Heart left ventricle (tissue), 16 donors: ENCODE results near the gene ATXN7L1. TPM values are rescaled to one million over a fixed set of nuclear protein-coding genes. Genes with fewer than 3 reads are reported as not detected.
A peak's percentile ranks its signal among the peaks of the same experiment; 100 is the strongest.

Experiments used
- ATAC-seq, 4 donors: fragments of 200-7000 bp; cut with Tn5 transposase; one replicate each; pipeline ENCODE4 v1.9.1; 2020 to 2022; ENCODE audit warnings: moderate library complexity in 4 of 4, mild to moderate bottlenecking in 3 of 4, moderate number of reproducible peaks in 1 of 4
- DNase-seq, 5 donors: peaks; one replicate each; pipeline ENCODE4 v3.0.0-alpha.2; 2020
- H3K27ac ChIP-seq, 12 donors: fragments of 200-600 bp; sonication (generic) in 4 of 12; one replicate each; pipeline versions ENCODE4 v1.5.0 to v1.8.0; 2016 to 2022; ENCODE audit warnings: mild to moderate bottlenecking in 2 of 12
- H3K27me3 ChIP-seq, 9 donors: fragments of 200-600 bp; sonication (generic) in 2 of 9; one replicate each; pipeline versions ENCODE4 v1.5.1 to v1.8.0; 2016 to 2022; ENCODE audit warnings: mild to moderate bottlenecking in 3 of 9
- H3K36me3 ChIP-seq, 9 donors: fragments of 200-600 bp; sonication (generic) in 2 of 9; one replicate each; pipeline versions ENCODE4 v1.5.0 to v1.8.0; 2018 to 2022; ENCODE audit warnings: mild to moderate bottlenecking in 2 of 9
- H3K4me1 ChIP-seq, 12 donors: fragments of 200-600 bp; sonication (generic) in 4 of 12; one replicate each; pipeline versions ENCODE4 v1.5.0 to v1.8.0; 2016 to 2022; ENCODE audit warnings: mild to moderate bottlenecking in 3 of 12
- H3K4me3 ChIP-seq, 12 donors: fragments of 200-600 bp; sonication (generic) in 4 of 12; one replicate each; pipeline versions ENCODE4 v1.5.0 to v1.8.0; 2017 to 2022; ENCODE audit warnings: mild to moderate bottlenecking in 9 of 12, moderate library complexity in 4 of 12
- H3K9me3 ChIP-seq, 12 donors: fragments of 200-600 bp; sonication (generic) in 4 of 12; one replicate each; pipeline versions ENCODE4 v1.5.0 to v1.8.0; 2016 to 2022; ENCODE audit warnings: mild to moderate bottlenecking in 1 of 12
- CTCF ChIP-seq, 12 donors: fragments of 200-600 bp; sonication (generic) in 4 of 12; IDR thresholded peaks; one replicate each; pipeline versions ENCODE4 v1.5.0 to v1.8.0; 2018 to 2022; ENCODE audit warnings: antibody characterized with exemption in 12 of 12, mild to moderate bottlenecking in 5 of 12
- POLR2A ChIP-seq, 2 donors: fragments of 450-650 bp; IDR thresholded peaks; one replicate each; pipeline ENCODE4 v1.6.1; 2017; ENCODE audit warnings: antibody characterized with exemption in 2 of 2, mild to moderate bottlenecking in 2 of 2, moderate library complexity in 2 of 2
- WGBS, 4 donors: extraction: QIAGEN DNeasy Blood & Tissue Kit in 2 of 4; methylation state at CpG; one replicate each; pipeline versions ENCODE4 v1.1.5 to v1.1.7; 2013 to 2018; 5-methylcytosine and 5-hydroxymethylcytosine counted together
- intact Hi-C, 10 donors: fragments of 100-400 bp; cut with DNase I; formaldehyde crosslinking; loops; one replicate each; pipeline versions ENCODE4 v1.11.1 to v1.14.2; 2022
- polyA plus RNA-seq, 2 donors: library from polyadenylated mRNA; stranded (reverse); fragments of 200-250 nt; gene quantifications; one replicate each; pipeline ENCODE4 v1.2.3, GENCODE V29; 2013
- total RNA-seq, 9 donors: library from RNA; depleted of rRNA in 2 of 9; stranded (reverse); fragments of >200 nt in 2 of 9; fragmentation: NEBNext Ultra II Directional in 3 of 9; extraction: Animal tissue kit (Norgen Biotek cat#: 25700) in 3 of 9; gene quantifications; one replicate each; pipeline versions ENCODE4 v1.1.0 to v1.2.4, GENCODE V29; 2016 to 2023
- donor health status: ischemic (EF 13 %, LVEDD 7.1; RV severe dilation, severe dysfunction).
- donor health status: healthy with polysubstance abuse.
- donor health status: DM: no; HTN: yes; CAD: no.
- donor health status: DM: no; HTN: no; CAD: no.
- donor health status: ischemic (EF 25% LVEDD 6.9; RV normal size, moderate dysfunction).
- donor health status: ischemic (EF 25% LVEDD 5.7; RV mildly dilated, moderate dysfunction).
- donor health status: healthy.
- donor health status: DM: yes; HTN: yes; CAD: no.
- donor health status: ischemic (EF 35%, LVEDD 5.7; RV mildly dilated, moderate dysfunction).
- donor health status: nonischemic (EF 11% LVEDD 7.7; RV severe dilation, severe dysfunction).
- donor health status: DM: yes; HTN: yes; CAD: no.
- donor health status: PGD.
- donor health status: ischemic (EF 29% LVEDD 5.4; RV normal size, mild dysfunction).
- donor health status: nonischemic (EF 23%, LVEDD 6.1; RV moderate dilation, normal function).

Gene ATXN7L1
- total and polyA plus RNA-seq, 11 donors = 2.0 to 10.6 (median 3.6) TPM

- intact Hi-C loops = no loop called here
- Histone ChIP-seq H3K4me3 (no peak overlapping the region), H3K27ac (no peak overlapping the region), H3K4me1 (peaks cover 0 to 16% (median 8%) of the 10 kb centered on the region in 12 donors), H3K9me3 (no peaks in the 10 kb centered on the region), H3K36me3 (peaks cover 0 to 85% (median 35%) of the 10 kb centered on the region in 9 donors), H3K27me3 (no peaks in the 10 kb centered on the region)
- 97 to 100% (median 99%) methylated on average over 4 of the region's 4 CpGs for WGBS, 4 donors
- TF ChIP-seq POLR2A (IDR thresholded peaks at IDR 0.05) = no peak
- TF ChIP-seq CTCF (IDR thresholded peaks at IDR 0.05) = no peak
- DNase-seq (no peak), ATAC-seq (no peak)
Observed at GRCh38 chr7:105619590-105619989, 256.8 kb downstream of the ATXN7L1 start.

DNA sequence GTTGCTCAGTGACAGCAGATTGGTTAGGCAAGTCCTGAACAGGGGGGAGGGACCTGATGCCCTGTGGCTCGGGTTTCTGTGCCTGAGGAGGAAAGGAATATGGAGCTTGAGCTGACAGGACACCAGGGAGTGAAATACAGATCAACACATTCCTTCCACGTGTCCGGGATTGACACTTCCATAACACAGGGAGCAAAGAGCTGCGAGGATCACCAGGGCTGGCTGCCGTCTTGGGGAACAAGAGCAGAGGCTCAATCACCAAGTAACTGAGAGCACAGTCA lies 258.4 kb downstream of the ATXN7L1 start:
- no peak for TF ChIP-seq CTCF (IDR thresholded peaks at IDR 0.05)
- no peak for TF ChIP-seq POLR2A (IDR thresholded peaks at IDR 0.05)
- ATAC-seq (no peak), DNase-seq (no peak)
- intact Hi-C loops = no loop called here
- peaks cover 0 to 85% (median 38%) of the 10 kb centered on the region in 9 donors for H3K36me3 ChIP-seq
- H3K27ac ChIP-seq = no peak overlapping the region
- no peak overlapping the region for H3K4me3 ChIP-seq
- H3K27me3 ChIP-seq = no peaks in the 10 kb centered on the region
- H3K4me1 ChIP-seq = peaks cover 0 to 16% (median 8%) of the 10 kb centered on the region in 12 donors
- 79 to 87% (median 83%) methylated on average over 5 of the region's 5 CpGs for WGBS, 4 donors
- H3K9me3 ChIP-seq = no peaks in the 10 kb centered on the region

GRCh38 chr7:105617280-105618015 lies 259.0 kb downstream of the ATXN7L1 start:
- intact Hi-C loops = no loop called here
- DNase-seq (no peak), ATAC-seq (peak in 2 of 4 donors; percentile 46 to 48)
- Histone ChIP-seq H3K4me1 (peaks cover 0 to 16% (median 8%) of the 10 kb centered on the region in 12 donors), H3K27me3 (no peaks in the 10 kb centered on the region), H3K36me3 (peaks cover 0 to 85% (median 34%) of the 10 kb centered on the region in 9 donors), H3K4me3 (no peak overlapping the region), H3K9me3 (no peaks in the 10 kb centered on the region), H3K27ac (no peak overlapping the region)
- WGBS, 4 donors = 92 to 96% (median 93%) methylated on average over 14 of the region's 14 CpGs
- TF ChIP-seq POLR2A (IDR thresholded peaks at IDR 0.05) = no peak
- TF ChIP-seq CTCF (IDR thresholded peaks at IDR 0.05) = no peak

DNA sequence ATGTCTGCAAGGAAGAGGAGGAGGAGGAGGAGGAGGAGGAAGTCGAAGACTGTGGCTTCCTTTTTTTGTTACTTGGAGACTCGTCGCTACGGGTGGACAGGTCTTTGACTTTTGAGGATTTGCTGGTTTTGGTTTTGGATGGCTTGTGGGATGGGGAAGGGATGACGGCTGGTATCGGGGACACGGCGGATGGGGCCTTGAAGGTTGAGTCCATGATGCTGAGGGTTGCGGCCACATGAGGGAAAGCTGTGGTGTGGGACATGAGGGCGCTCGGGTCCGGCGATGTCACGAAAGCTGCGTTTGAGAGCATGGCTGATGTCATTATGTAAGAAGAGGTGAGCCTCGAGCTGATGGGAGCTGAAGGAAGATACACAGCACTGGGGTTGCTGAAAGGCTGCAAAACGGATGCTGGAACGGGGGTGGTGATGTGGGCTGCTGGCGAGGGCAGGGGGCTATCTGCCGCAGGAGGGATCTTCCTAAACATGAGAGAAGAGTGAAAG lies 262.0 kb downstream of the ATXN7L1 start:
- 89 to 95% (median 91%) methylated on average over 20 of the region's 20 CpGs for WGBS, 4 donors
- no peaks in the 10 kb centered on the region for H3K27me3 ChIP-seq
- H3K27ac ChIP-seq = no peak overlapping the region
- DNase-seq = no peak
- no peak overlapping the region for H3K4me3 ChIP-seq
- peaks cover 0 to 5% (median 0%) of the 10 kb centered on the region in 12 donors for H3K4me1 ChIP-seq
- H3K9me3 ChIP-seq = no peaks in the 10 kb centered on the region
- peaks cover 0 to 64% (median 29%) of the 10 kb centered on the region in 9 donors for H3K36me3 ChIP-seq
- ATAC-seq = no peak
- TF ChIP-seq CTCF (IDR thresholded peaks at IDR 0.05) (no peak), POLR2A (IDR thresholded peaks at IDR 0.05) (no peak)
- intact Hi-C loops = no loop called here
